GM19351 (cell line): ENCODE measurements around the gene KCNJ6.

Experiments used
- ATAC-seq: cut with Tn5 transposase; IDR thresholded peaks from one replicate; pipeline ENCODE4 v1.9.1; 2021; ENCODE audit warnings: mild to moderate bottlenecking, moderate library complexity; ENCODE audit not compliant: unreplicated experiment

The KCNJ6 gene

DNA sequence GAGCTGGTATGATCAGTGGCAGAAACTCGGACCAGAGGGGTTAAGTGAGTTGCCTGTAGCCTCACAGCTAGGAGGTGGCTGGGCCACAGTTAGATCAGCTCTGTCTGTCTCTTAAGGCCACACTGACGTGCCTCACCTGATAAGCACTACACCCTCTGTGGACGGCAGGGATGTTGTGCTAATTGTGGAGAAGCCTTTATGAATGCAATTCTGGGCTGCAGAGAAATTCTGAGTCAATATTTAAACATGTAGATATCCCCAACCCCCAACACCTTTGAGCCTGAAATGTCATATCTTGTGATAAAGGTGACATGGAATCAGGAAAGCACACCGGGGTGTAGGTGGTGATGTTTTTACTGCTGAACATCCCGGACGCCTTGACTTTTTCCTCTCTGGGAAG lies 88.3 kb downstream of the KCNJ6 start:
- no peak for ATAC-seq

GRCh38 chr21:37821786-37822450 lies 94.3 kb downstream of the KCNJ6 start:
- no peak for ATAC-seq

GRCh38 chr21:37821092-37821491 lies 95.2 kb downstream of the KCNJ6 start:
- ATAC-seq, result no peak

GRCh38 chr21:37819372-37819771 lies 96.9 kb downstream of the KCNJ6 start:
- ATAC-seq, result no peak

DNA sequence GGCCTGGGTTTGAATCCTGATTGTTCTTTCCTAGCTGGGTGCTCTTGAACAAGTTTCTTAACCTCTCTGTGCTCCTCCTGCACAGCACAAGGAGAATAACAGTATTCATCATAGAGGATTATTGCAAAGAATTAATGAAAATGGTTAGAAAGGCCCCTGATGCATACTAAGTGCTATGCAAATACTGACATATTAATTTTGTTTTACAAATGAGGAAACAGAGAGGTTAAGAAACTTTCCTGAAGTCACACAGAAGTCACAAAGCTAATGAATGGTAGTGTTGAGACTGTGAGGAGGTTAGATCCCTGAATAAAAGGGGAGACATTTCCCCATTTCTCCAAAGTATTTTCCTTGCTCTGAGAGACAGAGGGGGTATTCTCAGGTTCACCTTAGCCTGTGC lies 99.0 kb downstream of the KCNJ6 start:
- ATAC-seq, result no peak

- no peak for ATAC-seq
Measured at GRCh38 chr21:37815893-37816292, 100.4 kb downstream of the KCNJ6 start.

GRCh38 chr21:37811711-37812110 lies 104.5 kb downstream of the KCNJ6 start:
- ATAC-seq, result no peak

GRCh38 chr21:37808261-37808660 lies 108.0 kb downstream of the KCNJ6 start:
- no peak for ATAC-seq

DNA sequence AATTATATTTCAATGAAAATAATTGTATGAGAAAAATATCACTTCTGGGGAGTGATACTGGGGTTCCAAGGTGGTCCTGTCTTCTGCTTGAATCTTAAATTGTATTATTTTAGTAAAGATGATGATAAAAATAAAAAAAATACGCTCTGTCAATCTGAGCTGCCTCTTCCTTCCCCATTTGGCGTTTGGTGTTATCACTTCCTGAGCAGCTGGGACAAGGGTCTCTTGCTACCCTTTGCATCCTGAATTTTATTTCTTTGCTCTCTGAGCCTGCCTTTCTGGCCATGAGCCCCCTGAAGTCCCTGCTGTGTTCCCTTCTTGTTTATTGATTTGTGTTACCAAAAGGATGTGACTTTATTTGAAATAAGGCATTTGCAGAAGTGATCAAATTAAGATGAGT lies 111.0 kb downstream of the KCNJ6 start:
- ATAC-seq, result no peak

DNA sequence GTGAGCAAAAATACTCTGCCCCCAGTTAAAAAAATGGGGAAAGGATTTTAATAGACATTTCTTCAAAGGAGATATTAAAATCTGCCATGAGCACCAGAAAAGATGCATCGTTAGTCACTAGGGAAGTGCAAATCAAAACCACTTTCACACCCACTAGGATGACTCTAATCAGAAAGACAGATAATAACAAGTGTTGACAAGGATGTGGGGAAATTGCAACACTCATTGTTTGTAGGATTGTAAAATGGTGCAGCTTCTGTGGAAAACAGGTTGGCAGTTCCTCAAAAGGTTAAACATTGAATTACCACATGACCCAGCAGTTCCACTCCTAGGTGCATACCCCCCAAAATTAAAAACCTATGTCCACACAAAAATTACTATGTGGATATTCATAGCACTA lies 112.3 kb downstream of the KCNJ6 start:
- ATAC-seq, result no peak

DNA sequence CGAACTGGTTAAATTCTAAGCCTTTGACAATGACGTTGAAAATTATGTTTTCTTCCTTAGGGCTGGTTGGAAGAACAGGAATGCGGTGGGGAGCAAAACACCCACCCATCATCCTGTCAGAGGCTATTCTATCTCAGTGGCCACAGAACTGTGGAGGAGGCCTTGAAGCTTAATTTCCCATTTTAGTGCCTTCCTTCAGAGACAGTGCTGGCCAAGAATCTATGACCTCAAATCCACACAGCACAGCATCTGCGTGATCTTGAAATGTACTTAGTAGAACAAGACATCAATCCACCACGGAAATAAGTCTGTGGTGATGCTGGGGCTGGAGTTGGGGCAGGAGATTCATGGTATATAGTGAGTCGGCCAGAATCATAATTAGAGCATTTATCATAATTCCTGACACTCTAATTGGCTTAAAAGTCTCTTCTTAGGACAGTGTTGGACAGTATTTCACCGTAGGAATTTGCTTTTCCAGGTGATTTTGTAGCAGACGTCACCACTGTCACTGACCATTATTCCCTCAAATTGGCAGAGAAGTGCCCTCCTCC lies 113.1 kb downstream of the KCNJ6 start:
- ATAC-seq, result no peak

DNA sequence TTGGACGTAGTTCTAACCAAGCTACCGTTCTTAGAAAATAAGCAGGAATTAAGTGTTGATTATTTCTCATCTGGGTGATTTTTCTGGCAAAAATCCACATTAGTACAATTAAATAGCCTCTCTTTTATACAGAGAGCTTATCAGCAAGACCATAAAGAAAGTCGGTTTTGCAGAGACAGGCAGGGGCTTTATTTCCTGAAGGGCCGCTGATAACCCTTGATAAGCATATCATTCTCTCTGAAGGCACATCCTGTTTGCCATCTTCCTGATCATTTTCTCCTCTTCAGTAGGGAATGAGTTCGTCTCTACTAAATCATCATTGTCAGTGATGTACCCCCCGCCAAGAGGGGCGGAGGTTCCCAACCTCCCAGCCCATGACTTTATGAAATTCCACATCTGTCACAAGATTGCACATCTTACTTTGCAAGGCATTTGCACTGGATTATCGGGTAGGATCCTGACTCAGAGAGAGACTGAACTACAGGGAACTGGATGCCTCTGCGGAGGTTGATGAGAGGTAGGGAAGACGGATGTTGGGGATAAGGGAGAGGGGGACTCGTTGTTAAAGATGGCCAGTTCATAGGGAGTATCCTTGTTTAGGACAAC lies 115.7 kb downstream of the KCNJ6 start:
- no peak for ATAC-seq

GRCh38 chr21:37800057-37800455 lies 116.2 kb downstream of the KCNJ6 start:
- no peak for ATAC-seq

GRCh38 chr21:37799211-37800056 lies 116.8 kb downstream of the KCNJ6 start:
- no peak for ATAC-seq

DNA sequence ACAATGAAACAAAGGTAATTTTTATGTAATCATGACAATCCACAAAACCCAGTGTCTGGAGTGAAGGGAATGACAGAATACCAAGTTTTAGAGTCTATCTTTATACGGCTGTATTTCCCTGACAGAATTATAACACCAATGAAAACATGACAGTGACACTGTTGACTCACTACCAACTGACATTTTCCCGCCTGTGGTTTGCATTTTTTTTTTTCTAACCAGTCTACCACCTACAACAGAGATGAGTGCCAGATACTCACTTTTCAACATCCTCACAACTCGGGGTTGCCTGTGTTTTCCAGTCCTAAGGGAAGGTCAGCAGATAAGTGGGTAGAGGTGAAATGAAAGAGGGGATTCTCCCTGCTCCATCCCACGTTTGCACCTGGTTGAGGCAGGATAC lies 118.9 kb downstream of the KCNJ6 start:
- ATAC-seq, result no peak

GRCh38 chr21:37796011-37796410 lies 120.2 kb downstream of the KCNJ6 start:
- no peak for ATAC-seq

DNA sequence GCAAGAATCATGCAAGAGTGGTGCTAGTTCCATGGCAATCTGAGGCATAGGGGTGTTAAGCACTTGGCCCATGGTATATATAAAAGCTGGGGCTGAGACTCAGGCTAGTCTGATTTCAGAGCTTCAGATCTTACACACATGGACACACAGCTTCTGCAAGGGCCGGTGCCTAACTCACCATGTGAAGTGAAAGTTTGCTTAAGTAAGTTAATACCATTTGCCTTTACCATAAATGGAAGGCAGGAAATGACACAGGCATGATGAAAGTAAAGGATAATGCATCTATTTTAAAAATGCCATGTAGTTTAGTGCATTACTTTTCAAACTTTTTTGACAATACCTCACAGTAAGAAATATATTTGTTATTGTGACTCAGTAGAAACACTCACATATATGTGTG lies 122.6 kb downstream of the KCNJ6 start:
- no peak for ATAC-seq

GRCh38 chr21:37792046-37792445 lies 124.2 kb downstream of the KCNJ6 start:
- ATAC-seq, result no peak

- ATAC-seq, result no peak
Measured at GRCh38 chr21:37790905-37791304, 125.4 kb downstream of the KCNJ6 start.

DNA sequence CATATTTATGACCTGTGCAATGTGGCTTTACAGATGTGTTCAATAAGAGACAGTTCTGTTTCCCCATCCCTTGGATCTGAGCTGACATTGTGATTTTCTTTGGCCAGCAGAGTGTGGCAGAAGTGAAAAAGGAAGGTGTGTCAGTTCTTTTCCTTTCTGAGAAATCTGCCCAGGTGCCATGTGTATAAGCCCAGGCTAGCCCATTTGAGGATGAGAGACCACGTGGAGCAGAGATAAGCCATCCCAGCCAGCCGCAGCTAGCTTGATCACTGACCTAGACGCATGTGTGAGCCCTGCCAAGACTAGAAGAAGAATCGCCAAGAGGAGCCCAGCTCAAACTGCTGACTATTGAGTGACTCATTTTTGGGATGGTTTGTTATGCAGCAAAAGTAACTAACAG lies 127.8 kb downstream of the KCNJ6 start:
- ATAC-seq, result no peak

GRCh38 chr21:37787456-37787855 lies 128.8 kb downstream of the KCNJ6 start:
- no peak for ATAC-seq
